Brain microvascular endothelial cell (primary cell): ENCODE measurements around the gene RGS7.

Experiments used
- DNase-seq: peaks from one replicate; pipeline ENCODE4 v3.0.0-alpha.2; 2020
- H3K27ac ChIP-seq: fragments of 250-450 bp; sonication (Bioruptor Pico); 2 replicates; pipeline ENCODE4 v1.5.1; 2020; ENCODE audit warnings: mild to moderate bottlenecking, moderate library complexity
- H3K27me3 ChIP-seq: fragments of 250-450 bp; sonication (Bioruptor Pico); replicated peaks from 2 replicates; pipeline ENCODE4 v1.5.1; 2020; ENCODE audit warnings: mild to moderate bottlenecking
- H3K36me3 ChIP-seq: fragments of 250-450 bp; sonication (Bioruptor Pico); replicated peaks from 2 replicates; pipeline ENCODE4 v1.5.1; 2020; ENCODE audit warnings: mild to moderate bottlenecking
- H3K4me3 ChIP-seq: 2 replicates; pipeline ENCODE4 v1.5.1; 2011; ENCODE audit warnings: low read depth, mild to moderate bottlenecking, control low read depth, low read length, moderate library complexity
- CTCF ChIP-seq: IDR thresholded peaks from 2 replicates; pipeline ENCODE4 v1.5.1; 2011; ENCODE audit warnings: low read depth, mild to moderate bottlenecking, moderate library complexity, low read length, control low read depth, inconsistent platforms; ENCODE audit errors: missing control alignments
- in situ Hi-C: cut with HindIII; loops from 2 replicates; pipeline ENCODE4 v1.10.0; 2017; ENCODE audit warnings: low sequenced_read_pairs, low pct_ligation_motif_present

The RGS7 gene

GRCh38 chr1:240831191-240831631, 525.8 kb downstream of the RGS7 start:
- peak overlapping the region; percentile 13 for H3K27ac ChIP-seq

GRCh38 chr1:240829487-240829886, 527.5 kb downstream of the RGS7 start:
- H3K27ac ChIP-seq: no peak overlapping the region
- TF ChIP-seq CTCF: no peak
- H3K27me3 ChIP-seq: no peaks in the 10 kb centered on the region
- no peak for DNase-seq
- H3K36me3 ChIP-seq: no peaks in the 10 kb centered on the region
- no peak overlapping the region for H3K4me3 ChIP-seq
- in situ Hi-C loops: no loop called here

More at GRCh38 chr1:240831191-240831631, 525.8 kb downstream of the RGS7 start:
- in situ Hi-C loops: no loop called here
- peak; percentile 64 for DNase-seq
- no peaks in the 10 kb centered on the region for H3K36me3 ChIP-seq
- no peak overlapping the region for H3K4me3 ChIP-seq
- TF ChIP-seq CTCF: peak; percentile 2
- H3K27me3 ChIP-seq: no peaks in the 10 kb centered on the region

GRCh38 chr1:240827786-240828185, 529.2 kb downstream of the RGS7 start:
- TF ChIP-seq CTCF: no peak
- in situ Hi-C loops: no loop called here
- no peaks in the 10 kb centered on the region for H3K36me3 ChIP-seq
- no peak overlapping the region for H3K4me3 ChIP-seq
- no peaks in the 10 kb centered on the region for H3K27me3 ChIP-seq
- no peak for DNase-seq
- H3K27ac ChIP-seq: no peak overlapping the region

GRCh38 chr1:240824238-240824637, 532.8 kb downstream of the RGS7 start:
- in situ Hi-C loops: no loop called here
- peak; percentile 4 for TF ChIP-seq CTCF

GRCh38 chr1:240823357-240823756, 533.6 kb downstream of the RGS7 start:
- no peak for TF ChIP-seq CTCF
- in situ Hi-C loops: no loop called here
- DNase-seq: no peak
- no peaks in the 10 kb centered on the region for H3K36me3 ChIP-seq
- no peaks in the 10 kb centered on the region for H3K27me3 ChIP-seq
- H3K4me3 ChIP-seq: no peak overlapping the region
- H3K27ac ChIP-seq: no peak overlapping the region

More at GRCh38 chr1:240824238-240824637, 532.8 kb downstream of the RGS7 start:
- Histone ChIP-seq H3K4me3 (no peak overlapping the region), H3K27ac (no peak overlapping the region), H3K36me3 (no peaks in the 10 kb centered on the region), H3K27me3 (no peaks in the 10 kb centered on the region)
- DNase-seq: no peak

GRCh38 chr1:240821925-240822324, 535.1 kb downstream of the RGS7 start:
- H3K36me3 ChIP-seq: no peaks in the 10 kb centered on the region
- no peak for DNase-seq
- no peak overlapping the region for H3K27ac ChIP-seq
- no peaks in the 10 kb centered on the region for H3K27me3 ChIP-seq
- in situ Hi-C loops: no loop called here
- TF ChIP-seq CTCF: no peak
- no peak overlapping the region for H3K4me3 ChIP-seq
